Gastroesophageal sphincter (tissue), 3 donors: ENCODE measurements around the gene TM4SF18.

Experiments used
- EP300 ChIP-seq: sonication (generic); formaldehyde crosslinking; IDR thresholded peaks from one replicate; pipeline ENCODE4 v1.6.1; 2017; ENCODE audit warnings: antibody characterized with exemption, mild to moderate bottlenecking
- POLR2A ChIP-seq, 2 donors: fragments of 450-650 bp; IDR thresholded peaks; one replicate each; pipeline ENCODE4 v1.6.1; 2017; ENCODE audit warnings: antibody characterized with exemption in 2 of 2, mild to moderate bottlenecking in 2 of 2, moderate library complexity in 1 of 2
- POLR2AphosphoS5 ChIP-seq: sonication (generic); formaldehyde crosslinking; IDR thresholded peaks from one replicate; pipeline ENCODE4 v1.6.1; 2017; ENCODE audit warnings: antibody characterized with exemption
- TF ChIP-seq, protein P1 (sequence below), 4 experiments: fragments of 200-600 bp in 2 of 4; fragments of 450-650 bp in 2 of 4; sonication (generic) in 1 of 4; IDR thresholded peaks; one replicate each; pipeline ENCODE4 v1.5.1; 2017 to 2019; ENCODE audit warnings: antibody characterized with exemption in 4 of 4, mild to moderate bottlenecking in 2 of 4, moderate library complexity in 2 of 4

GRCh38 chr3:149332771-149333170 is 665 bp downstream of the TM4SF18 start:
- TF ChIP-seq, protein P1, sequence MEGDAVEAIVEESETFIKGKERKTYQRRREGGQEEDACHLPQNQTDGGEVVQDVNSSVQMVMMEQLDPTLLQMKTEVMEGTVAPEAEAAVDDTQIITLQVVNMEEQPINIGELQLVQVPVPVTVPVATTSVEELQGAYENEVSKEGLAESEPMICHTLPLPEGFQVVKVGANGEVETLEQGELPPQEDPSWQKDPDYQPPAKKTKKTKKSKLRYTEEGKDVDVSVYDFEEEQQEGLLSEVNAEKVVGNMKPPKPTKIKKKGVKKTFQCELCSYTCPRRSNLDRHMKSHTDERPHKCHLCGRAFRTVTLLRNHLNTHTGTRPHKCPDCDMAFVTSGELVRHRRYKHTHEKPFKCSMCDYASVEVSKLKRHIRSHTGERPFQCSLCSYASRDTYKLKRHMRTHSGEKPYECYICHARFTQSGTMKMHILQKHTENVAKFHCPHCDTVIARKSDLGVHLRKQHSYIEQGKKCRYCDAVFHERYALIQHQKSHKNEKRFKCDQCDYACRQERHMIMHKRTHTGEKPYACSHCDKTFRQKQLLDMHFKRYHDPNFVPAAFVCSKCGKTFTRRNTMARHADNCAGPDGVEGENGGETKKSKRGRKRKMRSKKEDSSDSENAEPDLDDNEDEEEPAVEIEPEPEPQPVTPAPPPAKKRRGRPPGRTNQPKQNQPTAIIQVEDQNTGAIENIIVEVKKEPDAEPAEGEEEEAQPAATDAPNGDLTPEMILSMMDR (IDR thresholded peaks at IDR 0.05), result no peak
- no peak for TF ChIP-seq EP300
- no peak for TF ChIP-seq POLR2AphosphoS5
- TF ChIP-seq POLR2A (IDR thresholded peaks at IDR 0.05), result no peak
